Sciatic nerve (tissue), 2 donors: ENCODE measurements around the gene TBRG4. TPM values are rescaled to one million over a fixed set of nuclear protein-coding genes. Genes with fewer than 3 reads are reported as not detected.
"Not testable (repeated sequence)": the region's sequence is repeated elsewhere in the genome, so short reads cannot be mapped to it uniquely, and the experiment has no call there.

Source experiments
- ATAC-seq: fragments of 200-7000 bp; cut with Tn5 transposase; one replicate; pipeline ENCODE4 v1.9.1; 2020; ENCODE audit warnings: mild to moderate bottlenecking, moderate library complexity
- DNase-seq: peaks from one replicate; pipeline ENCODE4 v3.0.0-alpha.2; 2020; ENCODE audit warnings: low spot score
- intact Hi-C: fragments of 100-400 bp; cut with DNase I; formaldehyde crosslinking; loops from one replicate; pipeline ENCODE4 v1.14.2; 2022
- total RNA-seq: library from RNA; stranded (reverse); fragmentation: NEBNext Ultra II Directional; extraction: Animal tissue kit (Norgen Biotek cat#: 25700); gene quantifications from one replicate; pipeline ENCODE4 v1.2.1, GENCODE V29; 2021
- donor health status: DM: no; HTN: no; CAD: no.
- donor health status: DM: no; HTN: no; CAD: no.

TBRG4 gene
- total RNA-seq, 1 donor from 2014 or later: 39.5 TPM

- DNase-seq: no peak
- intact Hi-C loops: no loop called here
- ATAC-seq: no peak
Measured at GRCh38 chr7:45123913-45124710, 12.6 kb upstream of the TBRG4 start.

- no peak for ATAC-seq
- DNase-seq: no peak
- intact Hi-C loops: no loop called here
Measured at GRCh38 chr7:45122975-45123860, 11.7 kb upstream of the TBRG4 start.

- ATAC-seq (no peak), DNase-seq (no peak)
- intact Hi-C loops: no loop called here
Measured at GRCh38 chr7:45119550-45119949, 8.1 kb upstream of the TBRG4 start.

- ATAC-seq: no peak
- intact Hi-C loops: no loop called here
- DNase-seq: no peak
Measured at GRCh38 chr7:45118889-45119331, 7.4 kb upstream of the TBRG4 start.

- no peak for ATAC-seq
- DNase-seq: no peak
- intact Hi-C loops: no loop called here
Measured at GRCh38 chr7:45118292-45118691, 6.8 kb upstream of the TBRG4 start.

GRCh38 chr7:45117582-45117981 is 6.1 kb upstream of the TBRG4 start:
- intact Hi-C loops: no loop called here
- DNase-seq: no peak
- no peak for ATAC-seq

- intact Hi-C loops: no loop called here
- no peak for DNase-seq
- no peak for ATAC-seq
Measured at GRCh38 chr7:45116048-45116447, 4.6 kb upstream of the TBRG4 start.

GRCh38 chr7:45114926-45115325 is 3.4 kb upstream of the TBRG4 start:
- no peak for ATAC-seq
- intact Hi-C loops: no loop called here

GRCh38 chr7:45114257-45114656 is 2.8 kb upstream of the TBRG4 start:
- DNase-seq, intact Hi-C loops, ATAC-seq: not testable (repeated sequence)

More at GRCh38 chr7:45114926-45115325, 3.4 kb upstream of the TBRG4 start:
- no peak for DNase-seq

- DNase-seq (no peak), ATAC-seq (no peak)
- intact Hi-C loops: no loop called here
Measured at GRCh38 chr7:45112648-45113047, 1.2 kb upstream of the TBRG4 start.

- ATAC-seq: no peak
- no peak for DNase-seq
- intact Hi-C loops: no loop called here
Measured at GRCh38 chr7:45108863-45109262, 2.6 kb downstream of the TBRG4 start.

- no peak for DNase-seq
- intact Hi-C loops: no loop called here
- ATAC-seq: no peak
Measured at GRCh38 chr7:45107356-45107755, 4.1 kb downstream of the TBRG4 start.

- DNase-seq (no peak), ATAC-seq (no peak)
- intact Hi-C loops: no loop called here
Measured at GRCh38 chr7:45106820-45107219, 4.7 kb downstream of the TBRG4 start.

- DNase-seq (no peak), ATAC-seq (no peak)
- intact Hi-C loops: no loop called here
Measured at GRCh38 chr7:45105588-45106188, 5.8 kb downstream of the TBRG4 start.

GRCh38 chr7:45104844-45105587 is 6.5 kb downstream of the TBRG4 start:
- intact Hi-C loops: no loop called here
- ATAC-seq: no peak
- no peak for DNase-seq

GRCh38 chr7:45103958-45104843 is 7.3 kb downstream of the TBRG4 start:
- ATAC-seq (no peak), DNase-seq (no peak)
- intact Hi-C loops: no loop called here

- intact Hi-C loops: no loop called here
- no peak for DNase-seq
Measured at GRCh38 chr7:45102785-45103712, 8.4 kb downstream of the TBRG4 start.

More at GRCh38 chr7:45102785-45103712, 8.4 kb downstream of the TBRG4 start:
- no peak for ATAC-seq
